ENCODE measurements around the gene SLC5A1.
"Not testable (repeated sequence)": the region's sequence is repeated elsewhere in the genome, so short reads cannot be mapped to it uniquely, and the experiment has no call there.

Gene SLC5A1

GRCh38 chr22:32097881-32098499, 54.9 kb downstream of the SLC5A1 start:
- no peak for DNase-seq

GRCh38 chr22:32100711-32101110, 57.6 kb downstream of the SLC5A1 start:
- no peak for DNase-seq

GRCh38 chr22:32103658-32104315, 60.7 kb downstream of the SLC5A1 start:
- DNase-seq = no peak

GRCh38 chr22:32106930-32107329, 63.9 kb downstream of the SLC5A1 start:
- DNase-seq = no peak

GRCh38 chr22:32112380-32112779, 69.3 kb downstream of the SLC5A1 start:
- DNase-seq = no peak

GRCh38 chr22:32119568-32120235, 76.6 kb downstream of the SLC5A1 start:
- no peak for DNase-seq

- DNase-seq = no peak
Measured at GRCh38 chr22:32120603-32121002, 77.5 kb downstream of the SLC5A1 start.

GRCh38 chr22:32122899-32123298, 79.8 kb downstream of the SLC5A1 start:
- DNase-seq = no peak

GRCh38 chr22:32123657-32124056, 80.6 kb downstream of the SLC5A1 start:
- DNase-seq = no peak

GRCh38 chr22:32127904-32128303, 84.8 kb downstream of the SLC5A1 start:
- no peak for DNase-seq

- no peak for DNase-seq
Measured at GRCh38 chr22:32130464-32130863, 87.4 kb downstream of the SLC5A1 start.

- no peak for DNase-seq
Measured at GRCh38 chr22:32132126-32132525, 89.1 kb downstream of the SLC5A1 start.

- no peak for DNase-seq
Measured at GRCh38 chr22:32132783-32133182, 89.7 kb downstream of the SLC5A1 start.

- not testable (repeated sequence) for DNase-seq
Measured at GRCh38 chr22:32134796-32135195, 91.7 kb downstream of the SLC5A1 start.

GRCh38 chr22:32135958-32136357, 92.9 kb downstream of the SLC5A1 start:
- not testable (repeated sequence) for DNase-seq

- DNase-seq = not testable (repeated sequence)
Measured at GRCh38 chr22:32136881-32137280, 93.8 kb downstream of the SLC5A1 start.

- DNase-seq = peak; percentile 64
Measured at GRCh38 chr22:32137731-32138324, 94.8 kb downstream of the SLC5A1 start.

GRCh38 chr22:32138576-32138975, 95.5 kb downstream of the SLC5A1 start:
- DNase-seq = not testable (repeated sequence)

GRCh38 chr22:32140688-32141087, 97.6 kb downstream of the SLC5A1 start:
- not testable (repeated sequence) for DNase-seq

- DNase-seq = no peak
Measured at GRCh38 chr22:32142600-32142999, 99.5 kb downstream of the SLC5A1 start.

GRCh38 chr22:32144496-32145274, 101.6 kb downstream of the SLC5A1 start:
- peak; percentile 59 for DNase-seq

GRCh38 chr22:32147128-32147527, 104.1 kb downstream of the SLC5A1 start:
- not testable (repeated sequence) for DNase-seq

GRCh38 chr22:32148372-32148771, 105.3 kb downstream of the SLC5A1 start:
- not testable (repeated sequence) for DNase-seq
